Amniotic epithelial cell (primary cell): ENCODE measurements around the gene SMAD6.
A peak's percentile ranks its signal among the peaks of the same experiment; 100 is the strongest.

Experiments
- DNase-seq: peaks from one replicate; pipeline ENCODE4 v3.0.0-alpha.2; 2010; ENCODE audit warnings: low read depth

SMAD6 gene

DNA sequence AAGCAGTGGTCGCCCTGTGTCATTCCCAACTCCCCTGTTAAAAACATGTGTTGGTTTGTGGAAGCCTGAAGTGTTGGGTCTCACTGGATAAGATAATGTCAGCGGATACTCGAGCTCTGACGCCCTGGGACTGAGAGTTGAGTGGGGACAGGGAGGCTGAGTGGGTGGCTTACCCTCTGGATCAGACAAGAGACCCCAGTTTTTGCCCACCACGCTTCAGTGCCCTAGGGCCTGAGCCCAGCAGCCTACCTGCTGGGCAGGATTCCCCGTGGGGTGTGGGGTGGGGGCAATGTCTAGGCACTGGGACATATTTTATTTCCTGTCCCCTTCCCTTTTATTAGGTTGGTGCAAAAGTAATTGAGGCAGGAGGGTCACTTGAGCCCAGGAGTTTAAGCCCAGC, 75.0 kb downstream of the SMAD6 start:
- no peak for DNase-seq

DNA sequence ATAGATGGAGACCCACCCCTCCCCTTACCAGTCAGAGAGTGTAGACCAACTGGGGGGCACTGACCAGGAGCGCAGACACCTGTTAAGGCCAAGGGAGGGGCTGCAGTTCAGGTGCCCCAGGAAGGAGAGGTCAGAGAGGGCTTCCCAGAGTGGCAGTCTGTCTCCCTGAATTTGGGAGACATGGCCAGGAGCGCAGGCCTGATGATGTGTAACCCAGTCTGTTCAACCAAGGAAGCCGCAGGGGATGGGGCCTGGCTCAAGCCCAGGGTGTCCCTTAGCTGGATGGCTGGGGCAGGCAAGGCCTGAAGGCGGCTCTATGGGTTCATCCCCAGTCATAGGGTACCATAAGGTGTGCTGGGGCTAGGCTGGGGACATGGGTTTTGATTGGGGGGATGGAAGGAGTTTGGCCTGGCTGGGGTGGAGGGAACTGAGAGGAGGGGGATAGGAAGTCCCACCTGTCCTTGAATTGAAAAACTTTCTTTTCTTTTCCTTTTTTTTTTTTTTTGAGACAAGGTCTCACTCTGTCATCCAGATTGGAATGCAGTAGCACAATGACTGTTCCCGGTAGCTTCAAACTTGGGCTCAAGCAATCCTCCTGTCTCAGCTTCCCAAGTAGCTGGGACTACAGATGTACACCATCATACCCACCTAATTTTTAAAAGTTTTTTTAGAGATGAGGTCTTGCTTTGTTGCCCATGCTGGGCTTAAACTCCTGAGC, 75.7 kb downstream of the SMAD6 start:
- no peak for DNase-seq

DNA sequence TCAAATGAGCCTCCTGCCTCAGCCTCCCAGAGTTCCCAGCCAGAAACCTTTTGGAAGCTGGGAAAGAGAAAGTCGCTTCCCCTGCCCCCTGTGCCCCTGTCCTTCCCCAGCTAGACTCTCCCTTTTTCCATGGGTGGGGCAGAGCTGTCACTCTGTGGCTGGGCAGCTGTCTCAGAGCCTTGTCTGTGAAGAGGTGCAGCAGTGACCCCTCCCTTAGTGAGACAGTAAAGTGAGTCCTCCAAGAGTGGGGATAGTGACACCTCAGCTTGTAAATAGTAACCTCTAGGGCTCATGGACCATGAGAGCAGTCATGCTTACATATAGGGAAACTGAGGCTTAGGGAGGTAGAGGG, 76.3 kb downstream of the SMAD6 start:
- no peak for DNase-seq

DNA sequence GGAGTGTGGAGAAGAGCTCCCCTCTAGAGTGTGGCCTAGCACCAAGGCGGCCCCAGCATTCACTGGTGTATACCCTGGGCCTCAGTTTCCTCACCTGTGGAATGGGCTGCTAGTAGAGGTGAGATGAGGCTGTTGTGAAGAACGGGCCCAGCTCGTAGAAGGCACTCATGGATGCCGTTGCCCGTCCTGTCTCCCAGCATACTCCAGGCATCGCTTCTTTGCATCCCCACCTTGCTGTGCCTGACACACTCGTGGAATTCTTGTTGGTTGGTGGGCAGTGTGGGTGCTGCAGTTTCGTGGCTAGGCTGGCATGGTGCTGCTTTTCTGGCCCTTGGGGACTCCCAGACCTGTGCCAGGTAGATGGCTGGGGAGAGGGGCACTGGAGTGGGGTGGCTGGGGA, 76.7 kb downstream of the SMAD6 start:
- no peak for DNase-seq

DNA sequence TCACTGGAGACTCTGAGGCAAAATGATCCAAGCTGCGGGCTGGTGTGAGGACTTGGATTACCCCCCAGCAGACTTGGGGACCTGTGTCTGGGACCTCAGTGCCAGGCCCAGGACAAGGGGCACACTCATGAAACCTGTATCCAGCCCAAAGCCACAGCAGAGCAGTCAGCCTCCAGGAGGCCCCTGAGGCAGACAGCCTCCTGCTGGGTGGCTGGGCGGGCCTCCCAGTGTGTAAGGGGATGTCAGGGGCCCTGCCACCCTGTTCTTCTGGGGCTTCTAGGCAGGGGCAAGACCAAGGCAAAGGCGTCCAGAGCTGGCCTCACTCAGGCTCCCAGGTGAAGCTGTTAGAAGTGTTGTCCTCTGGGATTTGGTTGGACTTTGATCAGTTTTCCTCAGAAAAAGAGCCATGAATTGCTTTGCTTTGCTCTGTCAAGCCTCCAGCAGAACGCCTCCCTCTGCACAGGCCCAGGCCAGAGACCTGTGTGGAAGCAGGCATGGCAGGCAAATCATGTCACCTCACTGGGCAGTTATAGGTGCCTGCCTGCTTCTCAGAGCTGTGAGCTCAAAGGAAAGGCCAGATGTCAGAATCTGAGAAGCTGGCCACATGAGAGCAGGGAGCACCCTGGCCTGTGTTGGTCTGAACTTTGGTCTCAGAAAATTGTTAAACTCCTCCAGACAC, 77.4 kb downstream of the SMAD6 start:
- DNase-seq, result no peak

DNA sequence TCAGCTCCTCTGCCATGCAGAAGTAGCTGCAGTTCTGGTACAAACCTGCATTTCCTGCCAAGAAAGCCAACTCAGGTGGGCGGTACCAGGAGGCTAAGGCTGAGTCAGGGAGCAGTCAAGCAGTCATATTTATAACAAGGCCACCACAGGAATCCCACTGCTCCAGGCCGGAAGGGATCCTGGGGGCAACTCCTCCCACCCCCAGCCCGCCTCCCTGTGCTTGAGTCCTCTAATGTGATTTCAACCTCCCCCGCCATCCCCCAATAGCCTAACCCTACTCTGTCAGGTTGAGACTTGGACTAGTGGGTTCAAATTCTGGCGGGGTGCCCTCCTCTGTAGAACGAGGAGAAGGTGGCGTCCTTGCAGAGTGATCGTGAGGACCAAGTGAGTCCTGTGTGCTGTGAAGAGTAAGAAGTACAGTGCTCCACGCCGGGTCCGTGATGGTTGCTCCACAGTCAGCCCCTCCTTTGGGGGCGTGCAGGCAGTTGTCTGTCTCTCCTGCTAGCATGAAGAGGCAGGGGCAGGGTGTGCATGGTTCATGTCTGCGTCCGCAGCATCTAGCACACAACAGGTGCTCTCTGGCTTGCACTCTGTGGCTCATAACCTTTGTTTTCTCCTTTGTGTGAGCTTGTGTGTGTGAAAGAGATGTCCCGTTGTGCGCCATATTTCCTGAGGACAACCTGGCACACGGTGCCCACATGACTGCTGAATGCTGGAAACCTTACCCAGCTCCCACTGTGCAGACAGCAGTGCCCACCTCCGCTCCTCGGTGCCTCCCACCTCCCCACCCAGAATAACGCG, 78.3 kb downstream of the SMAD6 start:
- DNase-seq, result peak; percentile 85

DNA sequence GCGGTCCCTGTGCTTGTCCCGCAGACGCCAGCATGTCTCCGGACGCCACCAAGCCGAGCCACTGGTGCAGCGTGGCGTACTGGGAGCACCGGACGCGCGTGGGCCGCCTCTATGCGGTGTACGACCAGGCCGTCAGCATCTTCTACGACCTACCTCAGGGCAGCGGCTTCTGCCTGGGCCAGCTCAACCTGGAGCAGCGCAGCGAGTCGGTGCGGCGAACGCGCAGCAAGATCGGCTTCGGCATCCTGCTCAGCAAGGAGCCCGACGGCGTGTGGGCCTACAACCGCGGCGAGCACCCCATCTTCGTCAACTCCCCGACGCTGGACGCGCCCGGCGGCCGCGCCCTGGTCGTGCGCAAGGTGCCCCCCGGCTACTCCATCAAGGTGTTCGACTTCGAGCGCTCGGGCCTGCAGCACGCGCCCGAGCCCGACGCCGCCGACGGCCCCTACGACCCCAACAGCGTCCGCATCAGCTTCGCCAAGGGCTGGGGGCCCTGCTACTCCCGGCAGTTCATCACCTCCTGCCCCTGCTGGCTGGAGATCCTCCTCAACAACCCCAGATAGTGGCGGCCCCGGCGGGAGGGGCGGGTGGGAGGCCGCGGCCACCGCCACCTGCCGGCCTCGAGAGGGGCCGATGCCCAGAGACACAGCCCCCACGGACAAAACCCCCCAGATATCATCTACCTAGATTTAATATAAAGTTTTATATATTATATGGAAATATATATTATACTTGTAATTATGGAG, 79.1 kb downstream of the SMAD6 start:
- no peak for DNase-seq

DNA sequence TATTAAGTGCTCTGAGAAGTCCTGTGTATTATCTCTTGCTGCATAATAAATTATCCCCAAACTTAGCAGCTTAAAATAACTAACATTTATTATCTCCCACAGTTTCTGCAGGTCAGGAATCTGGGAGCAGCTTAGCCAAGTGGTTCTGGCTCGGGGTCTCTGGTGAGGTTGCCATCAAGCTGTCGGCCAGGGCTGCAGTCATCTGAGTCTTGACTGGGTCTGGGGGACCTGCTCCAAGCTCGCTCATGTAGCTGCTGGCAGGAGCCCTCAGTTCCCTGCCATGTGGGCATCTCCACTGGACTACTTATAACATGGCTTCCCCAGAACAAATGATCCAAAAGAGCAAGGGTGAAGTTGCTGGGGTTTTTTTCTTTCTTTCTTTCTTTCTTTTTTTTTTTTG, 80.7 kb downstream of the SMAD6 start:
- no peak for DNase-seq

DNA sequence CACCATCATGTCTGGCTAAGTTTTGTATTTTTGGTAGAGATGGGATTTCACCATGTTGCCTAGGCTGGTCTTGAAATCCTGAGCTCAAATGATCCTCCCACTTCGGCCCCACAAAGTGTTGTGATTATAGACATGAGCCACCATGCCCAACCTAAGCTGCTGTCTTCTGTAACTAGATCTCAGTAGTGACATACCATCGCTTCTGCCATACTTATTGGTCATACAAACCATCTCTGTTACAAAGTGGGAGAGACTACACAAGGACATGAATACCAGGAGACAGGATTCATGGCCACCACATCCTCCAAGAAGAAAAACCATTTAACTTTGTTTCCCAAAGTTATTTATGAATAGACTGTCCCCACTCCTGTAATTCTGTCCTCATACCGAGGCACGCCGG, 81.3 kb downstream of the SMAD6 start:
- DNase-seq, result no peak

DNA sequence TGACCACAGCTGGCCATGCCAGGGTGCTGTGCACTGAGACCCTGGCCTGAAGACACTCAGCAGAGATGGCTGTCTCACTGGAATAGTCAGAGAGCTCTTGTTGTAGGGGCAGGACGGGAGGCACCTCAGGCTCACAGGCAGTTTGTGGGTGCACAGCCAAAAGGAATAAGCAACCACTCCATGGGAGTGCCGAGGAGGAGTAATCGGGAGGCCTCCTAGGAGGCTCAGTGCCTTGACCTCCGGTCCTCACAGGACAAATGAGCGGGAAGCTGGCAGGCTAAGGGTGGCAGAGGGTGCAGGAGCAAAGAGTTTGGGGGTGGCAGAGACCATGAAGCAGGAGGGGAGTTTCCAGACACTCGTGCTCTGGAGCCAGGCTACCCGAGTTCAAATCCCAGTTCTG, 81.7 kb downstream of the SMAD6 start:
- no peak for DNase-seq

DNA sequence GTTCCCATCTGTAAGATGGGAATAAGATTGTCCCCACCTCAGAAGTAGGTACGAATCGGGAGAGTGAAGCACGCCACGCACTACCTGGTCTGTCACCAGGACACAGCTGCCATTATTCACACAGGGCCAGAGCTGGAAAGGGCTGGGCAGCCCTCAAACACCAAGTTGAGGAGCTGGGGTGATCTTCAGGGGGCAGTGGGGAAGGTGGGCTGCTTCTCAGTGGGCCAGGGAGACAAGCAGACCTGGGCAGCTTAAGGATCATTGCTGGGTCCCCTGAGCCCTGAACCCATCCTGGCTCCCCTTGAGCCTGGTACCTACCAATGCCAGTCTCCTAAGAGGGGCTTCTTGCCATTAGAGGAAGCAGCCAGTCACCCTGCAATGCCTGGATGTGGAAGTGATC, 82.1 kb downstream of the SMAD6 start:
- no peak for DNase-seq

DNA sequence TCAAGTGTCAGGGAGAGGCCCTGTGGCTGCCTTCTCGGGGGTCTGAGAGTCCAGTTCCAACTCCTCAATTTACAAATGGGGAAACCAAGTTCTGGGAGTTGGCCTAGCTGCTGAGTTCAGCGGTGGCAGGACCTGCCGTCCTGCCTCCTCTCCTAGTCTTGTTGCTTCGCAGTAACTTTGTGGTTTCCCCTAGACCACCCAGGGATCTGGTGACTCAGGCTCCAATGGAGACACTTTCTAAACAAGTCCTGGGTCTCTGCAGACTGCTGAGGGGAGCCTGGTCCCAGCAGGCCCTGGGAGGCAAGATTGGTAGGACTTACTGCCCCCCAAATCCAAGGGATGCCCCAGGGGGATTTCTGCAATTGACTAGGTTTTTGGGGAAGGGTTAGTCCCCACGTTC, 83.6 kb downstream of the SMAD6 start:
- peak; percentile 81 for DNase-seq

DNA sequence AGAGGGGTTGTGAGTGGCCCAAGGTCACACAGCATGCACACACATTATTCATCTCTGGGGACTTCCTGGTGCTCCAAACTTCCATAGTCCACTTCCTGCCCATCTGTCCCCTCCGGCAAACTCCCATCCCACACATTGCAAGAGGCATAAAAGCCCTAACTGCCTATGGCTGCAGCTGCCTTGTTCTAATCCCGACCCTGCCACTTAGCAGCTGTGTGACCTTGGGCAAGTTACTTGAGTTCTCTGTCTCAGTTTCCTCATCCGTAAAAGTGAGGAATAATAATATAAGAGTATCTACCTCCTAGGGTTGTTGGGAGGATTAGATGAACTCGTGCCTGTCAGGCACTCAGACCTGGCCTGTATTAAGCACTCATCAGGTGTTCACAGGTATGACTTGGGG, 84.2 kb downstream of the SMAD6 start:
- DNase-seq, result no peak

DNA sequence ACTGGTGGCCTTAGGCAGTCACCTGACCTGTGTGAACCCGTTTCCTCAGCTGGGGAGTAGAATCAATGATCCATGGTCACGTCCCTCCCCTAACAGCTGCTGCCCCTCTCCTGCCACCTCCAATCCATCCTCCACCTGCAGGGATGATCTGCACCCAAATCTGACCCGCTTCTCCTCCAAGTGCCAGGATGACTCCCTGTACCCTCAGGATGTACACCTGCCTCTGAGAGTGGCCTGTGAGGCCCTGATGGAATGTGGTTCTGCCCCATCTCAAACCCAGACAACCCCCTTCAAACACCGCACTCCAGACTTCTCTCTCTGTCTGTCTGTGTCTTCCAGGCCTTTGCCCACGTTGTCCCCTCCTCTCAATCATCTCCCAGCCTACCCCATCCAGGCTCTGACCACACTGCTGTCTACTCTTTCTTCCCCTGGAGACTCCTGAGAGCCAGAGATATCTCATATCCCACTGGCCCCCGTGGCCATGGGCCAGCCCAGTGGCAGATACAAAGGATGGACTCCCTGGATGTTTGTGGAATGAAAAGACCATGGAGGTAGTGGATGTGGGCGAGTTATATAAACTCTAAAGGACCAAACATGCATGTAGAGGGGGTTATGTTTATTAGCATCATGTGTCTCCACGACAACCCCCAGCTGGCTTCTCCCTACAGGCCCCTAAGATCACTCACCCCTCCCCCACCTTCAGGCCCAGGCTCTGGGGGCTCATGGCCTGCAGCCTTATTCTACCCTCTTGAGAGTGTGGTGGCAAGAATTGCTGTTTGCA, 84.9 kb downstream of the SMAD6 start:
- DNase-seq, result no peak

DNA sequence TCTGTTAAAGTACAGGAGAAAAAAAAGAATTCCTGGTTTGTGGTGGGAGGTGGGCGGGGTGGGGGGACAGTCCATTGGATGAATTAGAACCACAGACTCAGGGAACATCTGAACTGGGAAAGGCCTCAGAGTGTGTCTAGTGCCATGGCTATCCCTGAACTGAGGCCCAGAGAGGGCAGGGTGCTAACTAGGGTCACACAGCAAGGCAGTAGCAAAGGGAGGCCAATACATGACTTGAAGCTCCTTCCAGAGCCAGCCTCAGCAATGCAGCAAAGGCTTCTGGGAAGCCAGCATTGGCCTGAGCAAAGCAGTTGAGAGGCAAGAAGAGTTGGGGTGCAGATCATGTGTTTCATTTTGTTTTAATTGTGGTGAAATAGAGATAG, 85.4 kb downstream of the SMAD6 start:
- no peak for DNase-seq

DNA sequence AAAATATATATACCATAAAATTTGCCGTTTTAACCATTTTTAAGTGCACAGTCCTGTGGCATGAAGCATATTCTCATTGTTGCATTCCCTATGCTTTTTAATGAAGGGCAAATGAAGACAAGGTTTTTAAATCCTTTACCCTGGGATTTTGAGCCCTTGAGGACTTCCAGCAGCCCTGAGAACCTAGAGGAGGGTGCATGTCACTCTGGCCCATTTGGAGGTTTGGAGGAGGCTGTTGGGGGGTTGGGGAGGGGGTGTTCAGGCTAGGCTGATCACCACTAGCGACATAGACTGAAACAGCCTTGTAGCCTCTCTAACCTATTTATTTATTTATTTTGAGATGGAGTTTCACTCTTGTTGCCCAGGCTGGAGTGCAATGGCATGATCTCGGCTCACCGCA, 86.0 kb downstream of the SMAD6 start:
- no peak for DNase-seq

DNA sequence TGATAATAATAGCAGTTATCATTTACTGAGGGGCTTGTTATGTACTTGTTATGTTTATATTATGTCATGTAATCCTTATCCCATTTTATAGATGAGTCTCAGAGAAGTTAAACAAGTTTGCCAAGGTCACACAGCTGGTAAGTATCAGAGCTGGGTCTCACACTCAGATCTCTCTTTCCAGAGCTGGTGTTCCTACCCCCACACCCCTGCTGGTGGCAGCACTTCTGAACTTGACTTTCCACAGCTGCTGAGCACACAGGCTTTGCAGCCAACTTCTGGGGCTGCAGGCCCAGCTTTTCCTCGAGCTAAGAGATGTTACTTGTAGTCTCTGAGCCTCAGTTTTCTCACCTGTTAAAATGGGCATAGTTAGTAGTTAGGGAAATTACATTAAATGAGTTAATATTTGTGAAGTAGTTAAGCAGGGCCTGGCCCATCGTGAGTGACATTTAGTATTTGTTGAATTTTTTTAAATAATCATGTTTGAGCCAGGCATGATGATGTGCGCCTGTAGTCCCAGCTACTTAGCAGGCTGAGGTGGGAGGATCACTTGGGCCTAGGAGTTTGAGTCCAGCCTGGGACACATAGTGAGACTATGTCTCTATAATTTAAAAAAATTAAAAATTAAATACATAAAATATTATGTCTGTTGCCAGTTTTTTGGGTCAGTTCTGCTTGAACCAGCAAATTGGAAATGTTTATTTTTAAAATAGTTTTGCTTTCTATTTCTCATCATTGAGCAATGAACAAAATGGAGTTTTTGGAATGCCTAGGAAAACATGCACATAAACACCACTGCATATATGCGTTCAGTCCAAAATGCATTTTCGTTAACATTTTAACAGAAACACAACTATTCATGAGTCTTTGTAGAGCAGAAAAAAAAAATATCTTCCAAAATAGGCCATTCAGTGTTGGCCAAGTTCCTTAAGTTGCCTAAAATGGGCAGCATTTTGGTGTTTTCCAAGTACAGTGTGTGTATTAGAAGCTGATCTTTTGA, 87.3 kb downstream of the SMAD6 start:
- DNase-seq, result peak; percentile 72

DNA sequence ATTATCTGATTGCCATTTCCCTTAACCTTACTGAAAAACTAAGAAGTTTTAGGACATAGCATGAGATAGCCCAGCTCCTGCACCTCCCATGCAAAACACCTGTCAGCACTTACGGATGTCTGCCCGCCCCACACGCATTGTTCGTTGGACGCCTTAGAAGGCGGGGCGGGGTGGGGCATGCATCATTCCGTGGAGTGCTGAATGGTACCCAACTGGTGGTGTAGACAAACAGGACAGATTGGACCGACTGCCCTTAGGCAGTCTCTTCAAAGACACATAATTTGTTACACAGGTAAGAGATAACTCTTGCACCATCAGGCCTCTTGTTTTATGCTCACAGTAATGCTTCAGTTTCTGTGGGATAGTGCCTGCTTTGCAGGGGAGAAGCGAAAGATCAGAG, 93.8 kb downstream of the SMAD6 start:
- DNase-seq, result no peak

DNA sequence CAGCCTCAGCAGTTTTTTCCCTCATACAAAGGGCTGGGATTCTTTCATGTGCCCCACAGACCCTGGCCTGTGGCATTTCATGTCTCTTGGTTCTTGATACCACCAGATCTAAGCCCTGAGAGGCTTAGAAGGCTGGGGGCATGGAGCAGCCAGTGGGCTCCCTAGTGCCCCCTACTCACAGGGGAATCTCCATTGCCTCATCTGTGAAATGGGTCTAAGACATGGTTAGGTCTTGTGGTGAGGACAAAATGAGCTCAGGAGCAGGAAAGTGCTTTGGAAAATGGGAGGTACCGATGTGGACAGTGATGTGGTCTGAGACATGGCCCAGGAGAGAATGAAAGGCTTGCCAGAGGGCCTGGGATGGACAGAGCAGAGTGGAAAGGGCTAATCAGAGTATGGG, 94.3 kb downstream of the SMAD6 start:
- DNase-seq, result no peak

DNA sequence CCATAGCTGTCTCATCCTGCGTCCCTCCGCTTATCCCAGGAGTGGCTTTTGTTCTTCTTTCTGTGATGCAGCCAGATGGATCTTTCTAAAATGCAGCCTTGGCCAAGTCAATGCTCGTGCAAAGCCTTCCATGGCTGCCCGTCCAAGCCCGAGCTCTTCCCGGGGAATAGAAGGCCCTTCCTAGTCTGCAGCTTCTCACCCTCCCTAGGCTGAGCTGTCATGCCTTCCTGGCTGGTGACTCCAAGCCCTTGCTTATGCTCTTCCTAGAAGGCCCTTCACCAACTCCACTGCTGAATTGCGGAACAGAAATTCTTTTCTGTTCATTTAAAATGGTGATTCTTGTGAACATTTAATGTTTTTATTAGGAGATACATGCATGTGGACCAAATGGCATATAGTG, 95.9 kb downstream of the SMAD6 start:
- DNase-seq, result no peak
